Ovary (tissue), 3 donors: Measurements from ENCODE around the gene COL5A3.

Source experiments
- CTCF ChIP-seq, 3 donors: fragments of 450-650 bp in 2 of 3; fragments of 200-600 bp in 1 of 3; IDR thresholded peaks; one replicate each; pipeline versions ENCODE4 v1.5.1 to v1.8.0; 2016 to 2022; ENCODE audit warnings: antibody characterized with exemption in 3 of 3, mild to moderate bottlenecking in 1 of 3
- POLR2A ChIP-seq: fragments of 450-650 bp; IDR thresholded peaks from one replicate; pipeline ENCODE4 v1.6.1; 2017; ENCODE audit warnings: antibody characterized with exemption, mild to moderate bottlenecking, moderate library complexity
- donor health status: DM: no; HTN: no; CAD: no.

- TF ChIP-seq POLR2A (no peak), CTCF (IDR thresholded peaks at IDR 0.05) (no peak)
Observed at GRCh38 chr19:9941231-9941630, 69.1 kb downstream of the COL5A3 start.
